CD4-positive, CD25-positive, alpha-beta regulatory T cell (primary cell): ENCODE results near the gene AGFG1. TPM values are rescaled to one million over a fixed set of nuclear protein-coding genes. Genes with fewer than 3 reads are reported as not detected.

ENCODE experiments used
- ATAC-seq, 2 donors: fragments of 150-1000 bp; cut with Tn5 transposase; one replicate each; pipeline ENCODE4 v1.10.0; 2021; ENCODE audit warnings: low read depth in 2 of 2, moderate number of reproducible peaks in 2 of 2, moderate library complexity in 1 of 2
- DNase-seq, 3 donors: peaks; one replicate each; pipeline versions ENCODE4 v3.0.0 to v3.0.0-alpha.2; 2012 to 2022; ENCODE audit warnings: mixed read lengths in 1 of 3
- H3K27ac ChIP-seq: one replicate; pipeline ENCODE4 v1.7.0; 2013; ENCODE audit warnings: mild to moderate bottlenecking, low read length; ENCODE audit not compliant: insufficient read depth, poor library complexity, severe bottlenecking
- H3K27me3 ChIP-seq: one replicate; pipeline ENCODE4 v1.7.0; 2013; ENCODE audit warnings: low read length; ENCODE audit not compliant: control insufficient read depth, insufficient read depth
- H3K36me3 ChIP-seq: one replicate; pipeline ENCODE4 v1.7.0; 2013; ENCODE audit warnings: mild to moderate bottlenecking, low read length, moderate library complexity; ENCODE audit not compliant: control insufficient read depth, insufficient read depth
- H3K4me1 ChIP-seq: 2 replicates; pipeline ENCODE4 v1.7.0; 2013; ENCODE audit warnings: mild to moderate bottlenecking, low read length; ENCODE audit not compliant: insufficient read depth, control insufficient read depth, poor library complexity, severe bottlenecking
- H3K4me3 ChIP-seq: one replicate; pipeline ENCODE4 v1.7.0; 2013; ENCODE audit warnings: low read depth, mild to moderate bottlenecking, low read length, moderate library complexity
- H3K9me3 ChIP-seq, 2 experiments: 1 replicate in 1 of 2; 2 replicates in 1 of 2; pipeline ENCODE4 v1.7.0; 2013; ENCODE audit warnings: low read length in 2 of 2, mild to moderate bottlenecking in 1 of 2, moderate library complexity in 1 of 2; ENCODE audit not compliant: control insufficient read depth in 2 of 2
- H3K27ac Mint-ChIP-seq, 3 donors: one replicate each; pipeline ENCODE4 v1.8.0; 2020 to 2022; ENCODE audit warnings: mild to moderate bottlenecking in 3 of 3, mixed read lengths in 3 of 3, moderate library complexity in 2 of 3
- H3K27me3 Mint-ChIP-seq: one replicate; pipeline ENCODE4 v1.8.0; 2022; ENCODE audit warnings: mild to moderate bottlenecking, mixed read lengths
- H3K36me3 Mint-ChIP-seq: one replicate; pipeline ENCODE4 v1.8.0; 2020; ENCODE audit warnings: mixed read lengths
- H3K4me1 Mint-ChIP-seq, 4 donors: one replicate each; pipeline ENCODE4 v1.8.0; 2020 to 2022; ENCODE audit warnings: mixed read lengths in 4 of 4, mild to moderate bottlenecking in 1 of 4
- H3K4me3 Mint-ChIP-seq, 4 donors: one replicate each; pipeline ENCODE4 v1.8.0; 2020 to 2022; ENCODE audit warnings: mild to moderate bottlenecking in 4 of 4, mixed read lengths in 4 of 4, moderate library complexity in 3 of 4
- H3K9me3 Mint-ChIP-seq, 7 donors: one replicate each; pipeline ENCODE4 v1.8.0; 2020 to 2022; ENCODE audit warnings: mixed read lengths in 7 of 7, mild to moderate bottlenecking in 3 of 7, moderate library complexity in 2 of 7
- polyA plus RNA-seq, 4 donors: library from polyadenylated mRNA; unstranded; fragments of 300-500 nt; fragmentation: Illumina TruSeq; gene quantifications; one replicate each; pipeline ENCODE4 v1.2.3, GENCODE V29; 2021
- total RNA-seq: library from RNA; stranded (reverse); gene quantifications from one replicate; pipeline ENCODE4 v1.2.3, GENCODE V29; 2022

The AGFG1 gene
- total and polyA plus RNA-seq, 5 donors from 2014 or later, result 14.9 to 64.0 (median 24.7) TPM

GRCh38 chr2:227608561-227609338 is 136.8 kb downstream of the AGFG1 start:
- ATAC-seq, result no peak
- no peaks in the 10 kb centered on the region for H3K4me1 ChIP-seq
- H3K36me3 ChIP-seq, result no peaks in the 10 kb centered on the region
- Mint-ChIP-seq H3K27me3 (peaks cover 27% of the 10 kb centered on the region), H3K36me3 (no peaks in the 10 kb centered on the region), H3K9me3 (no peaks in the 10 kb centered on the region), H3K4me3 (no peak overlapping the region), H3K27ac (no peak overlapping the region), H3K4me1 (peaks cover 0 to 15% (median 1%) of the 10 kb centered on the region in 4 donors)
- no peak overlapping the region for H3K4me3 ChIP-seq
- H3K27ac ChIP-seq, result no peak overlapping the region
- peaks cover 11% of the 10 kb centered on the region for H3K27me3 ChIP-seq
- H3K9me3 ChIP-seq, result no peaks in the 10 kb centered on the region
- DNase-seq, result no peak

DNA sequence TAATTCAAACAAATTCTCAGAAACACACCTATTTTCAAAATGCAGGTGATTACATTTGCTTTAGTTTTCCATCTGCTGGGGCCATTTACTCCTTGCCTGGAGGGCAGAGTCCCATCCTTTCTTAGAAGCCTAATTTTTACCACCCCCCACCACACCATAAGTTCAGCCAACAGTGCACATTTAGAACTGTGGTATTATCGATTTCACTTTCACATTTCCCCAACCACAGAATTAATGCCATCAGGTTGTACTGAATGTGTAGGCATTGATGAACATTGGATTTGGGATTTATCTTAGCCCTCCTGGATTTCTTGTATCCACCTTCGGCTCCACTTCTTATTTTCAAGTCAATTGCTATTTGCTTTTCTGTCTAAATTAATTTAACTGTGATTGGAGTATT is 138.2 kb downstream of the AGFG1 start:
- H3K36me3 ChIP-seq, result no peaks in the 10 kb centered on the region
- no peaks in the 10 kb centered on the region for H3K9me3 Mint-ChIP-seq

More for the DNA sequence above, 138.2 kb downstream of the AGFG1 start:
- Mint-ChIP-seq H3K27ac (no peak overlapping the region), H3K36me3 (no peaks in the 10 kb centered on the region), H3K4me1 (peaks cover 0 to 15% (median 1%) of the 10 kb centered on the region in 4 donors), H3K27me3 (peaks cover 27% of the 10 kb centered on the region), H3K4me3 (no peak overlapping the region)
- no peak for DNase-seq
- peaks cover 9% of the 10 kb centered on the region for H3K27me3 ChIP-seq
- H3K27ac ChIP-seq, result no peak overlapping the region
- H3K4me1 ChIP-seq, result no peaks in the 10 kb centered on the region
- no peak for ATAC-seq
- no peaks in the 10 kb centered on the region for H3K9me3 ChIP-seq
- no peak overlapping the region for H3K4me3 ChIP-seq

Other genes starting within 250 kb of the AGFG1 start
- 62.3 TPM for gene MFF, start 146.9 kb upstream of the AGFG1 start, total RNA-seq
- 100 to 1,000 TPM; 122 to 150 (median 142) TPM for gene MFF, start 146.9 kb upstream of the AGFG1 start, polyA plus RNA-seq
- not detected for gene TM4SF20, start 92.8 kb upstream of the AGFG1 start, total RNA-seq
- not detected for gene TM4SF20, start 92.8 kb upstream of the AGFG1 start, polyA plus RNA-seq
- not detected for gene SCYGR1, start 84.2 kb upstream of the AGFG1 start, total RNA-seq
- gene SCYGR1, start 84.2 kb upstream of the AGFG1 start, polyA plus RNA-seq, result not detected
- gene SCYGR2, start 126.7 kb downstream of the AGFG1 start, total RNA-seq, result not detected
- not detected for gene SCYGR2, start 126.7 kb downstream of the AGFG1 start, polyA plus RNA-seq
- gene SCYGR3, start 142.7 kb downstream of the AGFG1 start, total RNA-seq, result not detected
- gene SCYGR3, start 142.7 kb downstream of the AGFG1 start, polyA plus RNA-seq, result not detected
- gene SCYGR4, start 145.3 kb downstream of the AGFG1 start, total RNA-seq, result not detected
- gene SCYGR4, start 145.3 kb downstream of the AGFG1 start, polyA plus RNA-seq, result not detected
- not detected for gene SCYGR5, start 194.6 kb downstream of the AGFG1 start, total RNA-seq
- gene SCYGR5, start 194.6 kb downstream of the AGFG1 start, polyA plus RNA-seq, result not detected
- gene SLC19A3, start 245.9 kb downstream of the AGFG1 start, total RNA-seq, result not detected
- gene SLC19A3, start 245.9 kb downstream of the AGFG1 start, polyA plus RNA-seq, result not detected